Measurements from ENCODE around the gene THRA.

The THRA gene

DNA sequence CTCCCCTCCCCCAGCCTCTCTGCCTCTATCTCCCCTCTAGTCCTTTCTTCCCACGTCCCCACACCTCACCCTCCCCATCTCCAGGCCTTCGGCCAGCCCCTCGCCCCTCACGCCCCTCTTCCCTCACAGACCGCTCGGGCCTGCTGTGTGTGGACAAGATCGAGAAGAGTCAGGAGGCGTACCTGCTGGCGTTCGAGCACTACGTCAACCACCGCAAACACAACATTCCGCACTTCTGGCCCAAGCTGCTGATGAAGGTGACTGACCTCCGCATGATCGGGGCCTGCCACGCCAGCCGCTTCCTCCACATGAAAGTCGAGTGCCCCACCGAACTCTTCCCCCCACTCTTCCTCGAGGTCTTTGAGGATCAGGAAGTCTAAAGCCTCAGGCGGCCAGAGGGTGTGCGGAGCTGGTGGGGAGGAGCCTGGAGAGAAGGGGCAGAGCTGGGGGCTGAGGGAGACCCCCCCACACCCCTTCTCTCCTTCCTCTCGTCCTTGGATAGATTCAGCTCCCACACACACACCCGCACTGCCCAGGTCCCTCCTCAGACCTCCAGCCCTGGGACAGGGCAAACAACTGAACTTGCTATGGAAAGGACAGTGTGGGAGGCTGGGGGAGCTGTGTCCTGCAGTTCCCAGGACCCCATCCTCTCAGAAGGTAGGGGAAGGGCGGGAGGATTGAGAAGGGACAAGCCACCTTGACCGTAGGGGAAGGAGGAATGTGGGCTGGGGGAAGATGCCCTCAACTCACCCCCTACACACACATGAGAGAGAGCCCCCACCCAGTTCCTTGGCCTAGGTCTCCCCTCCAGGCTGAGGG lies 26.5 kb downstream of the THRA start:
- Histone ChIP-seq H3K27me3 (ENCODE audit: control insufficient read depth, low read length) (no peaks in the 10 kb centered on the region), H3K36me3 (ENCODE audit: control insufficient read depth, low read length) (peaks cover 4% of the 10 kb centered on the region; the same call in 1 of the 2 replicates), H3F3A (ENCODE audit: control insufficient read depth, insufficient read depth) (no peaks in the 10 kb centered on the region), H3K4me1 (ENCODE audit: control insufficient read depth, low read length) (no peaks in the 10 kb centered on the region), H4K20me1 (ENCODE audit: control insufficient read depth, insufficient read depth, low read depth, low read length) (no peaks in the 10 kb centered on the region), H3K4me2 (ENCODE audit: low read length) (no peak overlapping the region), H3K4me3 (ENCODE audit: low read length) (no peak overlapping the region), H3K27ac (ENCODE audit: low read depth, low read length) (no peak overlapping the region), H3K9me3 (ENCODE audit: control insufficient read depth, insufficient read depth, low read length) (no peaks in the 10 kb centered on the region), H3K79me2 (ENCODE audit: control insufficient read depth, low read length) (no peaks in the 10 kb centered on the region), H3K9me2 (replicated peaks; ENCODE audit: control insufficient read depth, low read length) (no peaks in the 10 kb centered on the region)
- TF ChIP-seq CTCF (IDR thresholded peaks at IDR 0.05; ENCODE audit: low read depth, low read length, poor library complexity, severe bottlenecking): no peak
- TF ChIP-seq EZH2phosphoT487 (IDR thresholded peaks at IDR 0.05; ENCODE audit: borderline replicate concordance, low read length): no peak

- Histone ChIP-seq H4K20me1 (ENCODE audit: control insufficient read depth, insufficient read depth, low read depth, low read length) (no peaks in the 10 kb centered on the region), H3K4me1 (ENCODE audit: control insufficient read depth, low read length) (peaks cover 3% of the 10 kb centered on the region), H3K9me2 (replicated peaks; ENCODE audit: control insufficient read depth, low read length) (no peaks in the 10 kb centered on the region), H3K9me3 (ENCODE audit: control insufficient read depth, insufficient read depth, low read length) (no peaks in the 10 kb centered on the region), H3K4me2 (ENCODE audit: low read length) (no peak overlapping the region), H3K79me2 (ENCODE audit: control insufficient read depth, low read length) (no peaks in the 10 kb centered on the region), H3F3A (ENCODE audit: control insufficient read depth, insufficient read depth) (no peaks in the 10 kb centered on the region), H3K4me3 (ENCODE audit: low read length) (no peak overlapping the region), H3K36me3 (ENCODE audit: control insufficient read depth, low read length) (peaks cover 7% of the 10 kb centered on the region; the same call in 1 of the 2 replicates), H3K27me3 (ENCODE audit: control insufficient read depth, low read length) (no peaks in the 10 kb centered on the region), H3K27ac (ENCODE audit: low read depth, low read length) (no peak overlapping the region)
- no peak for TF ChIP-seq EZH2phosphoT487 (IDR thresholded peaks at IDR 0.05; ENCODE audit: borderline replicate concordance, low read length)
- no peak for TF ChIP-seq CTCF (IDR thresholded peaks at IDR 0.05; ENCODE audit: low read depth, low read length, poor library complexity, severe bottlenecking)
Observed at GRCh38 chr17:40090237-40091119, 27.7 kb downstream of the THRA start.

DNA sequence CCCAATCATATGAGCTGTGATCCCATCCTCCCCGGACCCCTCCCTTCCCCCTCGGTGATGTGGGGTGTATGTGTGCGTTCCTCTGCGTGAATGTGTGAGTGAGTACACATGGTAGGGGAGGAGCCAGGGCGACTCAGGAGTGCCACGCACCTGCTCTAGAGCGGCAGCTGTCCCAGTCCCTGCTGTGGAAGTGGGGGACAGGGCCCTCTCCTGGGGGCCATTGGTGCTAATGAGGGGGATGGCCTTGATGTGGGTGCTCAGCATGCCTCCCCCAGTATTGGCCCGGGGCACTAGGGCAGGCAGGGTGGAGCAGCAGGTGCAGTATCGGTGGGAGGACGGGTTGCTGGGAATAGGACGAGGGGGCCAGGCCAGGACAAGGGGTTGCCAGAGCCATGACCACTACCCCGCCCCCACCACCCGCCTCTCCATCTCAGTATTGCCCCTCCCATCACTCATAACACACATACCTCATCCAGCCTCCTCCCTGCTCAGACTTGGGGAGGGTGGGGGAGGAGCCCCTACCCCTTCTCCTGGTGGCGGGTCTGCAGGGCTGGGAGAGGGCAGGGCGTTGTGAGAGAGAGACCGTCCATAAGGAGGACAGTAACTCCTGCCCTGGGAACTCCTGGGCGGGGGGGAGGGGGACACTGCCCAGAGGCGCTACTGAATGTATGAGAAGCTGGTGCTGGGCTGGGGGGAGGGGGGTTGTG lies 29.1 kb downstream of the THRA start:
- Histone ChIP-seq H3F3A (ENCODE audit: control insufficient read depth, insufficient read depth) (no peaks in the 10 kb centered on the region), H3K79me2 (ENCODE audit: control insufficient read depth, low read length) (no peaks in the 10 kb centered on the region), H3K36me3 (ENCODE audit: control insufficient read depth, low read length) (peaks cover 18% of the 10 kb centered on the region), H4K20me1 (ENCODE audit: control insufficient read depth, insufficient read depth, low read depth, low read length) (no peaks in the 10 kb centered on the region), H3K9me3 (ENCODE audit: control insufficient read depth, insufficient read depth, low read length) (no peaks in the 10 kb centered on the region), H3K4me2 (ENCODE audit: low read length) (no peak overlapping the region), H3K4me3 (ENCODE audit: low read length) (no peak overlapping the region), H3K27me3 (ENCODE audit: control insufficient read depth, low read length) (no peaks in the 10 kb centered on the region), H3K4me1 (ENCODE audit: control insufficient read depth, low read length) (peaks cover 17% of the 10 kb centered on the region), H3K27ac (ENCODE audit: low read depth, low read length) (no peak overlapping the region), H3K9me2 (replicated peaks; ENCODE audit: control insufficient read depth, low read length) (no peaks in the 10 kb centered on the region)
- TF ChIP-seq EZH2phosphoT487 (IDR thresholded peaks at IDR 0.05; ENCODE audit: borderline replicate concordance, low read length) (no peak), CTCF (IDR thresholded peaks at IDR 0.05; ENCODE audit: low read depth, low read length, poor library complexity, severe bottlenecking) (no peak)

All from DOHH2 (cell line).